ENCODE measurements around the gene TRUB2.

Gene TRUB2

GRCh38 chr9:128335914-128336313 lies 13.7 kb upstream of the TRUB2 start:
- TF ChIP-seq CTCF (IDR thresholded peaks at IDR 0.05; ENCODE audit: borderline replicate concordance, control extremely low read depth, extremely low read depth, insufficient read depth, missing control alignments): no peak
- no peak for DNase-seq (ENCODE audit: low spot score)
- in situ Hi-C loops (cut with MboI; ENCODE audit: low sequenced_read_pairs, unreplicated experiment): no loop called here

- no peak for TF ChIP-seq CTCF (IDR thresholded peaks at IDR 0.05; ENCODE audit: borderline replicate concordance, control extremely low read depth, extremely low read depth, insufficient read depth, missing control alignments)
- no peak for DNase-seq (ENCODE audit: low spot score)
- in situ Hi-C loops (cut with MboI; ENCODE audit: low sequenced_read_pairs, unreplicated experiment): no loop called here
Measured at GRCh38 chr9:128335161-128335560, 12.9 kb upstream of the TRUB2 start.

GRCh38 chr9:128333451-128333869 lies 11.2 kb upstream of the TRUB2 start:
- in situ Hi-C loops (cut with MboI; ENCODE audit: low sequenced_read_pairs, unreplicated experiment): no loop called here
- DNase-seq (ENCODE audit: low spot score): no peak
- TF ChIP-seq CTCF (IDR thresholded peaks at IDR 0.05; ENCODE audit: borderline replicate concordance, control extremely low read depth, extremely low read depth, insufficient read depth, missing control alignments): no peak

- TF ChIP-seq CTCF (IDR thresholded peaks at IDR 0.05; ENCODE audit: borderline replicate concordance, control extremely low read depth, extremely low read depth, insufficient read depth, missing control alignments): no peak
- in situ Hi-C loops (cut with MboI; ENCODE audit: low sequenced_read_pairs, unreplicated experiment): no loop called here
- DNase-seq (ENCODE audit: low spot score): no peak
Measured at GRCh38 chr9:128325629-128326028, 3.4 kb upstream of the TRUB2 start.

- no peak for TF ChIP-seq CTCF (IDR thresholded peaks at IDR 0.05; ENCODE audit: borderline replicate concordance, control extremely low read depth, extremely low read depth, insufficient read depth, missing control alignments)
- in situ Hi-C loops (cut with MboI; ENCODE audit: low sequenced_read_pairs, unreplicated experiment): no loop called here
- DNase-seq (ENCODE audit: low spot score): no peak
Measured at GRCh38 chr9:128324401-128324800, 2.2 kb upstream of the TRUB2 start.

GRCh38 chr9:128323791-128324190 lies 1.5 kb upstream of the TRUB2 start:
- in situ Hi-C loops (cut with MboI; ENCODE audit: low sequenced_read_pairs, unreplicated experiment): no loop called here
- no peak for DNase-seq (ENCODE audit: low spot score)

More at GRCh38 chr9:128323791-128324190, 1.5 kb upstream of the TRUB2 start:
- TF ChIP-seq CTCF (IDR thresholded peaks at IDR 0.05; ENCODE audit: borderline replicate concordance, control extremely low read depth, extremely low read depth, insufficient read depth, missing control alignments): no peak

All from GM13976 (cell line).